Measurements from ENCODE around the gene PDZK1IP1. TPM values are rescaled to one million over a fixed set of nuclear protein-coding genes. Genes with fewer than 3 reads are reported as not detected.
A peak's percentile ranks its signal among the peaks of the same experiment; 100 is the strongest.

The PDZK1IP1 gene
- not detected for total RNA-seq

- Mint-ChIP-seq H3K4me1 (ENCODE audit: low read depth) (no peaks in the 10 kb centered on the region), H3K9me3 (no peaks in the 10 kb centered on the region), H3K27ac (no peak within 1 kb of the TSS), H3K36me3 (ENCODE audit: low read depth) (no peaks in the 10 kb centered on the region), H3K27me3 (ENCODE audit: low read depth) (no peaks in the 10 kb centered on the region), H3K4me3 (no peak within 1 kb of the TSS)
- CTCF ChIA-PET = interaction anchor here (0.7 to 1.4 kb wide), 4 partner anchors 10 to 520 kb away, joined by 3 to 7 read pairs (median 5); no protein-coding TSS in a partner anchor
- intact Hi-C loops (cut with micrococcal nuclease) = loop anchor here (5.0 kb wide), 2 partner anchors 122 to 522 kb away; partner anchors contain the start of gene STIL
- DNase-seq = no peak
Observed at GRCh38 chr1:47189844-47190508, at the start of gene PDZK1IP1. Gene PDZK1IP1, minus strand, starts transcription at chr1:47190036. Its CDS starts 104 bp downstream, at chr1:47189932.

GRCh38 chr1:47238935-47239592 lies 49.2 kb upstream of the PDZK1IP1 start:
- DNase-seq = no peak
- Mint-ChIP-seq H3K36me3 (ENCODE audit: low read depth) (no peaks in the 10 kb centered on the region), H3K4me3 (no peak overlapping the region), H3K4me1 (ENCODE audit: low read depth) (peaks cover 3% of the 10 kb centered on the region), H3K27ac (no peak overlapping the region), H3K27me3 (ENCODE audit: low read depth) (peaks cover 40% of the 10 kb centered on the region), H3K9me3 (no peaks in the 10 kb centered on the region)
- intact Hi-C loops (cut with micrococcal nuclease) = no loop called here
- CTCF ChIA-PET = interaction anchor here (1.5 to 1.6 kb wide), 2 partner anchors 23 to 46 kb away, joined by 3 to 4 read pairs; no protein-coding TSS in a partner anchor

GRCh38 chr1:47235806-47236205 lies 46.0 kb upstream of the PDZK1IP1 start:
- Mint-ChIP-seq H3K27ac (no peak overlapping the region), H3K4me3 (no peak overlapping the region), H3K36me3 (ENCODE audit: low read depth) (no peaks in the 10 kb centered on the region), H3K4me1 (ENCODE audit: low read depth) (peaks cover 13% of the 10 kb centered on the region), H3K27me3 (ENCODE audit: low read depth) (peaks cover 51% of the 10 kb centered on the region), H3K9me3 (no peaks in the 10 kb centered on the region)
- intact Hi-C loops (cut with micrococcal nuclease) = no loop called here
- CTCF ChIA-PET = no interaction called here
- no peak for DNase-seq

GRCh38 chr1:47235241-47235681 lies 45.4 kb upstream of the PDZK1IP1 start:
- CTCF ChIA-PET = interaction anchor here (1.5 kb wide), 1 partner anchor 56 kb away, joined by 3 read pairs; no protein-coding TSS in a partner anchor
- H3K4me1 Mint-ChIP-seq (ENCODE audit: low read depth) = peaks cover 16% of the 10 kb centered on the region
- H3K36me3 Mint-ChIP-seq (ENCODE audit: low read depth) = no peaks in the 10 kb centered on the region
- no peak overlapping the region for H3K27ac Mint-ChIP-seq
- DNase-seq = no peak
- H3K9me3 Mint-ChIP-seq = no peaks in the 10 kb centered on the region
- H3K4me3 Mint-ChIP-seq = no peak overlapping the region
- H3K27me3 Mint-ChIP-seq (ENCODE audit: low read depth) = peaks cover 56% of the 10 kb centered on the region
- intact Hi-C loops (cut with micrococcal nuclease) = no loop called here

- no peak overlapping the region for H3K27ac Mint-ChIP-seq
- H3K36me3 Mint-ChIP-seq (ENCODE audit: low read depth) = no peaks in the 10 kb centered on the region
- no peaks in the 10 kb centered on the region for H3K9me3 Mint-ChIP-seq
- peaks cover 69% of the 10 kb centered on the region for H3K27me3 Mint-ChIP-seq (ENCODE audit: low read depth)
- H3K4me1 Mint-ChIP-seq (ENCODE audit: low read depth) = peaks cover 22% of the 10 kb centered on the region
- no peak overlapping the region for H3K4me3 Mint-ChIP-seq
- intact Hi-C loops (cut with micrococcal nuclease) = loop anchor here (5.0 kb wide), 1 partner anchor 204 kb away; the partner anchor contains the start of gene FOXD2
- CTCF ChIA-PET = interaction anchor here (0.7 to 1.2 kb wide), 2 partner anchors 54 to 504 kb away, joined by 3 to 4 read pairs; no protein-coding TSS in a partner anchor
- no peak for DNase-seq
Observed at GRCh38 chr1:47233186-47233585, 43.4 kb upstream of the PDZK1IP1 start.

GRCh38 chr1:47232187-47232874 lies 42.5 kb upstream of the PDZK1IP1 start, which contains the start of gene TAL1:
Gene TAL1, minus strand, starts transcription at chr1:47232225. Its CDS starts 6,337 bp downstream, at chr1:47225888.
- Mint-ChIP-seq H3K9me3 (no peaks in the 10 kb centered on the region), H3K4me1 (ENCODE audit: low read depth) (peaks cover 22% of the 10 kb centered on the region), H3K4me3 (peak within 1 kb of the TSS; percentile 73), H3K36me3 (ENCODE audit: low read depth) (no peaks in the 10 kb centered on the region), H3K27me3 (ENCODE audit: low read depth) (peaks cover 73% of the 10 kb centered on the region), H3K27ac (no peak within 1 kb of the TSS)
- intact Hi-C loops (cut with micrococcal nuclease) = loop anchor here (5.0 kb wide), 1 partner anchor 205 kb away; the partner anchor contains the start of gene FOXD2
- DNase-seq = no peak
- CTCF ChIA-PET = interaction anchor here (0.6 to 1.2 kb wide), 3 partner anchors 39 to 505 kb away, joined by 3 to 4 read pairs (median 3); no protein-coding TSS in a partner anchor

- no peaks in the 10 kb centered on the region for H3K9me3 Mint-ChIP-seq
- intact Hi-C loops (cut with micrococcal nuclease) = loop anchor here (5.0 kb wide), 1 partner anchor 206 kb away; the partner anchor contains the start of gene FOXD2
- H3K4me1 Mint-ChIP-seq (ENCODE audit: low read depth) = peaks cover 22% of the 10 kb centered on the region
- H3K36me3 Mint-ChIP-seq (ENCODE audit: low read depth) = no peaks in the 10 kb centered on the region
- no peak overlapping the region for H3K27ac Mint-ChIP-seq
- CTCF ChIA-PET = interaction anchor here (1.2 kb wide), 1 partner anchor 53 kb away, joined by 4 read pairs; no protein-coding TSS in a partner anchor
- peak overlapping the region; percentile 73 for H3K4me3 Mint-ChIP-seq
- H3K27me3 Mint-ChIP-seq (ENCODE audit: low read depth) = peaks cover 80% of the 10 kb centered on the region
- peak; percentile 41 for DNase-seq
Observed at GRCh38 chr1:47231301-47232186, 41.7 kb upstream of the PDZK1IP1 start.

- peaks cover 25% of the 10 kb centered on the region for H3K4me1 Mint-ChIP-seq (ENCODE audit: low read depth)
- no peaks in the 10 kb centered on the region for H3K9me3 Mint-ChIP-seq
- H3K27ac Mint-ChIP-seq = no peak overlapping the region
- peaks cover 85% of the 10 kb centered on the region for H3K27me3 Mint-ChIP-seq (ENCODE audit: low read depth)
- DNase-seq = no peak
- no peaks in the 10 kb centered on the region for H3K36me3 Mint-ChIP-seq (ENCODE audit: low read depth)
- H3K4me3 Mint-ChIP-seq = no peak overlapping the region
- CTCF ChIA-PET = no interaction called here
- intact Hi-C loops (cut with micrococcal nuclease) = loop anchor here (5.0 kb wide), 1 partner anchor 207 kb away; the partner anchor contains the start of gene FOXD2
Observed at GRCh38 chr1:47230692-47231300, 41.0 kb upstream of the PDZK1IP1 start.

- intact Hi-C loops (cut with micrococcal nuclease) = loop anchor here (5.0 kb wide), 1 partner anchor 207 kb away; the partner anchor contains the start of gene FOXD2
- H3K36me3 Mint-ChIP-seq (ENCODE audit: low read depth) = no peaks in the 10 kb centered on the region
- H3K4me3 Mint-ChIP-seq = no peak overlapping the region
- DNase-seq = no peak
- H3K27me3 Mint-ChIP-seq (ENCODE audit: low read depth) = peaks cover 81% of the 10 kb centered on the region
- CTCF ChIA-PET = interaction anchor here (0.6 kb wide), 1 partner anchor 109 kb away, joined by 3 read pairs; no protein-coding TSS in a partner anchor
- peaks cover 27% of the 10 kb centered on the region for H3K4me1 Mint-ChIP-seq (ENCODE audit: low read depth)
- H3K27ac Mint-ChIP-seq = no peak overlapping the region
- no peaks in the 10 kb centered on the region for H3K9me3 Mint-ChIP-seq
Observed at GRCh38 chr1:47229886-47230691, 40.3 kb upstream of the PDZK1IP1 start.

Data from activated naive CD4-positive, alpha-beta T cell treated with anti-CD3 and anti-CD28 coated beads for 36 hours (primary cell).